A549 (cell line): ENCODE results near the gene PEPD. TPM values are rescaled to one million over a fixed set of nuclear protein-coding genes. Genes with fewer than 3 reads are reported as not detected.

Experiments
- ATAC-seq, 2 experiments: fragments of 200-7000 bp in 1 of 2; fragments of >200 bp in 1 of 2; cut with Nextera tagmentation in 1 of 2; cut with Tn5 transposase in 1 of 2; 3 replicates each; pipeline versions ENCODE4 v1.8.0 to v1.9.1; 2018 to 2020; ENCODE audit warnings: mild to moderate bottlenecking in 1 of 2, moderate library complexity in 1 of 2
- CTCF ChIA-PET: fragments of 300-600 bp; sonication (Branson Sonifier 250); formaldehyde crosslinking; extraction: SDS; loops from one replicate; lab custom pipeline; 2021; ENCODE audit warnings: antibody characterized with exemption, inconsistent platforms; lab: Yijun Ruan, JAX
- POLR2A ChIA-PET: fragments of 350-600 bp; formaldehyde crosslinking; extraction: SDS; loops from one replicate; lab custom pipeline; 2021; ENCODE audit warnings: antibody characterized with exemption, inconsistent platforms; lab: Yijun Ruan, JAX
- DNase-seq, 2 experiments: peaks; one replicate each; pipeline versions ENCODE4 v3.0.0 to v3.0.0-alpha.2; 2011 to 2016; ENCODE audit warnings: low read depth in 1 of 2, low spot score in 1 of 2
- FAIRE-seq: peaks from 2 replicates; lab custom pipeline; 2011; peaks lifted over from hg19 to GRCh38; lab: Jason Lieb, UNC
- H3K27ac ChIP-seq, 2 experiments: fragments of >200 bp; sonication (Bioruptor Twin); formaldehyde crosslinking; 3 replicates each; pipeline ENCODE4 v1.5.1; 2016 to 2017
- H3K4me1 ChIP-seq: fragments of >200 bp; sonication (Bioruptor Twin); formaldehyde crosslinking; 3 replicates; pipeline ENCODE4 v1.6.1; 2016
- H3K4me2 ChIP-seq: fragments of >200 bp; sonication (Bioruptor Twin); formaldehyde crosslinking; 3 replicates; pipeline ENCODE4 v1.6.1; 2016
- H3K4me3 ChIP-seq: fragments of >200 bp; sonication (Bioruptor Twin); formaldehyde crosslinking; 3 replicates; pipeline ENCODE4 v1.5.1; 2016
- H3K9me3 ChIP-seq: fragments of >200 bp; sonication (Bioruptor Twin); formaldehyde crosslinking; 3 replicates; pipeline ENCODE4 v1.6.1; 2016
- BHLHE40 ChIP-seq: IDR thresholded peaks from 2 replicates; pipeline ENCODE4 v1.6.1; 2012; ENCODE audit warnings: low read depth, low read length, inconsistent platforms
- CEBPB ChIP-seq, 2 experiments: fragments of >200 bp in 1 of 2; sonication (Bioruptor Twin) in 1 of 2; formaldehyde crosslinking in 1 of 2; IDR thresholded peaks; 2 replicates each; pipeline ENCODE4 v1.6.1; 2012 to 2016
- EP300 ChIP-seq, 2 experiments: fragments of >200 bp; sonication (Bioruptor Twin); formaldehyde crosslinking; IDR thresholded peaks; 2 replicates in 1 of 2; 3 replicates in 1 of 2; pipeline ENCODE4 v1.6.1; 2016 to 2017
- ESRRA ChIP-seq: fragments of 150-350 bp; IDR thresholded peaks from 2 replicates; pipeline ENCODE4 v1.6.1; 2014; ENCODE audit warnings: mild to moderate bottlenecking, low read length, borderline replicate concordance
- FOSB ChIP-seq: fragments of 250-450 bp; sonication (Bioruptor Pico); IDR thresholded peaks from 2 replicates; pipeline ENCODE4 v1.5.0; 2020; ENCODE audit warnings: mild to moderate bottlenecking, moderate library complexity
- FOSL2 ChIP-seq, 2 experiments: fragments of 450-650 bp in 1 of 2; fragments of >200 bp in 1 of 2; sonication (Bioruptor Twin) in 1 of 2; formaldehyde crosslinking; IDR thresholded peaks; 2 replicates each; pipeline versions ENCODE4 v1.5.0 to v1.6.1; 2016 to 2020; ENCODE audit warnings: mild to moderate bottlenecking in 1 of 2, moderate library complexity in 1 of 2
- GATA3 ChIP-seq: IDR thresholded peaks from 2 replicates; pipeline ENCODE4 v1.6.1; 2012; ENCODE audit warnings: borderline replicate concordance
- HDAC2 ChIP-seq: fragments of 200-600 bp; sonication (generic); IDR thresholded peaks from 2 replicates; pipeline ENCODE4 v1.6.1; 2016
- HES2 ChIP-seq: fragments of >200 bp; sonication (Bioruptor Twin); formaldehyde crosslinking; IDR thresholded peaks from 2 replicates; pipeline ENCODE4 v1.6.1; 2016
- HOXA7 ChIP-seq: fragments of 250-450 bp; sonication (Bioruptor Pico); IDR thresholded peaks from 2 replicates; pipeline ENCODE4 v1.5.0; 2020; ENCODE audit warnings: mild to moderate bottlenecking, moderate library complexity
- JUN ChIP-seq, 2 experiments: fragments of >200 bp; sonication (Bioruptor Twin); formaldehyde crosslinking; IDR thresholded peaks; 2 replicates in 1 of 2; 3 replicates in 1 of 2; pipeline ENCODE4 v1.6.1; 2016 to 2017
- MAFK ChIP-seq: fragments of 450-650 bp; IDR thresholded peaks from 2 replicates; pipeline ENCODE4 v1.6.1; 2014; ENCODE audit not compliant: partially characterized antibody
- MYC ChIP-seq: IDR thresholded peaks from 2 replicates; pipeline ENCODE4 v1.6.1; 2012; ENCODE audit warnings: mild to moderate bottlenecking, inconsistent platforms, low read length, improper control_type of control experiment, borderline replicate concordance
- NFE2L2 ChIP-seq: fragments of 150-350 bp; conservative IDR thresholded peaks from 2 replicates; pipeline ENCODE4 v1.6.1; 2014; ENCODE audit warnings: low read length
- NPAS2 ChIP-seq: fragments of 250-450 bp; sonication (Bioruptor Pico); IDR thresholded peaks from 2 replicates; pipeline ENCODE4 v1.8.0; 2022; ENCODE audit warnings: mild to moderate bottlenecking, moderate library complexity, borderline replicate concordance
- RARB ChIP-seq: fragments of 250-450 bp; sonication (Bioruptor Pico); IDR thresholded peaks from 2 replicates; pipeline ENCODE4 v1.8.0; 2021; ENCODE audit warnings: mild to moderate bottlenecking, moderate library complexity
- RFX5 ChIP-seq: fragments of 450-650 bp; IDR thresholded peaks from 2 replicates; pipeline ENCODE4 v1.7.1; 2014; ENCODE audit warnings: antibody characterized with exemption, mild to moderate bottlenecking, moderate library complexity
- RNF2 ChIP-seq: fragments of 200-600 bp; sonication (generic); IDR thresholded peaks from 2 replicates; pipeline ENCODE4 v1.6.1; 2016; ENCODE audit warnings: low read depth, mild to moderate bottlenecking, antibody characterized with exemption, moderate library complexity, borderline replicate concordance
- TP53 ChIP-seq: fragments of 250-450 bp; sonication (Bioruptor Pico); IDR thresholded peaks from 2 replicates; pipeline ENCODE4 v1.5.0; 2021; ENCODE audit warnings: mild to moderate bottlenecking, moderate library complexity
- ZNF302 ChIP-seq: fragments of 250-450 bp; sonication (Bioruptor Pico); IDR thresholded peaks from 2 replicates; pipeline ENCODE4 v1.9.0; 2021; ENCODE audit warnings: inconsistent platforms, mild to moderate bottlenecking, moderate library complexity
- ZSCAN20 ChIP-seq: fragments of 250-450 bp; sonication (Bioruptor Pico); IDR thresholded peaks from 2 replicates; pipeline ENCODE4 v1.8.0; 2022; ENCODE audit warnings: mild to moderate bottlenecking, moderate library complexity
- WGBS: methylation state at CpG from one replicate; pipeline ENCODE4 v1.1.6; 2017; ENCODE audit errors: missing lambda C conversion rate; 5-methylcytosine and 5-hydroxymethylcytosine counted together
- polyA plus RNA-seq, 4 experiments: library from polyadenylated mRNA; depleted of rRNA in 3 of 4; stranded (reverse); fragments of >200 nt; fragmentation: RNase III in 1 of 4; extraction: RNeasy Plus Mini Kit Qiagen cat#74134 plus additional on column Dnase treatment in 1 of 4; gene quantifications; 2 replicates in 3 of 4; 3 replicates in 1 of 4; pipeline ENCODE4 v1.2.3, GENCODE V29; 2011 to 2017
- TF ChIP-seq, protein P1 (sequence below): IDR thresholded peaks from 2 replicates; pipeline ENCODE4 v1.6.1; 2012

Gene PEPD
- polyA plus RNA-seq, 2 of the 4 experiments (the other 2 are of a cell fraction), result 85.5 to 100 TPM

- FAIRE-seq, result no peak
- POLR2A ChIA-PET, result interaction anchor here (1.1 kb wide), 2 partner anchors 25 to 97 kb away, joined by 4 read pairs; partner anchors contain the start of gene CEBPA
- no peaks in the 10 kb centered on the region for H3K9me3 ChIP-seq
- no peak overlapping the region for H3K4me3 ChIP-seq
- WGBS, result 92% methylated on average over 28 of the region's 28 CpGs
- no peak for DNase-seq
- no peak overlapping the region for H3K4me2 ChIP-seq
- CTCF ChIA-PET, result interaction anchor here (0.6 to 36.3 kb wide), 16 partner anchors 5 to 746 kb away, joined by 3 to 1493 read pairs (median 4); partner anchors contain the start of genes CEBPA and CEBPG
- peaks cover 14% of the 10 kb centered on the region for H3K4me1 ChIP-seq
- H3K27ac ChIP-seq, result no peak overlapping the region
- no peak for ATAC-seq
- TF ChIP-seq EP300 (IDR thresholded peaks at IDR 0.05) (no peak), BHLHE40 (no peak), MYC (no peak), HDAC2 (no peak), JUN (IDR thresholded peaks at IDR 0.05) (no peak), RARB (CRISPR knock-in tag) (no peak), HOXA7 (no peak), ESRRA (no peak), MAFK (no peak), FOSL2 (IDR thresholded peaks at IDR 0.05) (no peak), FOSL2 (CRISPR knock-in tag; IDR thresholded peaks at IDR 0.05) (no peak)
- TF ChIP-seq, protein P1, sequence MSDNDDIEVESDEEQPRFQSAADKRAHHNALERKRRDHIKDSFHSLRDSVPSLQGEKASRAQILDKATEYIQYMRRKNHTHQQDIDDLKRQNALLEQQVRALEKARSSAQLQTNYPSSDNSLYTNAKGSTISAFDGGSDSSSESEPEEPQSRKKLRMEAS, result no peak
These were observed 122.4 kb downstream of the PEPD start for GRCh38 chr19:33399081-33399744.

DNA sequence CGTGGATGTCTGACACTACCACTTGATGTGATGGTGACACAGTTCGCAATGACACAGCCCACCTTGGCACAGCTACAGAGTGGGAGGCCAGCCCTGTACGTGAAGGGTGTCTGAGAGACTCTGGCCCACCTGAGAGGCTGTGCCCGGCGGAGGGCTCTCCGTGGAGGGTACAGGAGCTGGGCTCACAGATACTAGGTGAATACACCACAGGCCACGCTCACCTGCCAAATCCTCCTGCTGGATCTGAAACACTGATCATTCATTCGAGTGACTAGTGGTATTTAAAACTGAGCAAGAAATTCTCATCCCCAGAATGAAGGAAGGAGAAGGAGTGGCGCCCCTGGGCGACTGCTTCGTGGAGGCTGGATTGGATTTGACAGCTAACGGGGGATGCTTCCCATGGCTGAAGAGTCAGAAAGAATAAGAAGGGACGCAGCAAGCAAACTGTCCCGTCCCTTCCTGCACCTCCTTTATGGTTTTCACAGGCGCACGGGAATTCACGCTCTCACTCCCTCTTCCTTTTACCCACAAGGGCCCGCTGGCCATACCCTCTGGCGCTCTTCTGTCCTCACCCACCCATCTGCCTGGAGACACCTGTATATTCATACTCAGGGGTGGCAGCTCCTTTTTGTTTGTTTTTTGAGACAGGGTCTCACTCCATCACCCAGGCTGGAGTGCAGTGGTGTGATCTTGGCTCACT lies 123.1 kb downstream of the PEPD start:
- CTCF ChIA-PET, result interaction anchor here (0.6 to 36.3 kb wide), 11 partner anchors 5 to 746 kb away, joined by 3 to 1493 read pairs (median 9); partner anchors contain the start of genes CEBPA and CEBPG
- H3K9me3 ChIP-seq, result no peaks in the 10 kb centered on the region
- TF ChIP-seq RFX5, result no peak
- TF ChIP-seq FOSB (CRISPR knock-in tag), result no peak
- no peak for TF ChIP-seq CEBPB (IDR thresholded peaks at IDR 0.05)
- no peak for TF ChIP-seq TP53 (CRISPR knock-in tag)
- TF ChIP-seq NPAS2 (CRISPR knock-in tag), result no peak
- TF ChIP-seq RNF2, result no peak
- TF ChIP-seq ZNF302 (CRISPR knock-in tag), result no peak
- no peak for TF ChIP-seq GATA3
- no peak for TF ChIP-seq NFE2L2
- TF ChIP-seq ZSCAN20 (CRISPR knock-in tag), result no peak
- no peak for TF ChIP-seq HES2
- TF ChIP-seq HDAC2, result no peak
- TF ChIP-seq, all 56 proteins: peak for 0
- FAIRE-seq (no peak), DNase-seq (no peak), ATAC-seq (no peak; a peak in 1 of 6 replicates)
- Histone ChIP-seq H3K4me1 (peaks cover 18% of the 10 kb centered on the region), H3K4me2 (no peak overlapping the region), H3K4me3 (no peak overlapping the region), H3K27ac (no peak overlapping the region)
- 86% methylated on average over 19 of the region's 19 CpGs for WGBS
- POLR2A ChIA-PET, result interaction anchor here (1.1 to 1.9 kb wide), 3 partner anchors 24 to 96 kb away, joined by 4 to 7 read pairs (median 4); partner anchors contain the start of gene CEBPA
